NCI-H1105 (cell line): Measurements from ENCODE around the gene PANK4.
"Not testable (repeated sequence)": the region's sequence is repeated elsewhere in the genome, so short reads cannot be mapped to it uniquely, and the experiment has no call there.

Experiments used
- DNase-seq: peaks from one replicate; lab custom pipeline; 2025; lab: John Stamatoyannopoulos, UW

Gene PANK4

DNA sequence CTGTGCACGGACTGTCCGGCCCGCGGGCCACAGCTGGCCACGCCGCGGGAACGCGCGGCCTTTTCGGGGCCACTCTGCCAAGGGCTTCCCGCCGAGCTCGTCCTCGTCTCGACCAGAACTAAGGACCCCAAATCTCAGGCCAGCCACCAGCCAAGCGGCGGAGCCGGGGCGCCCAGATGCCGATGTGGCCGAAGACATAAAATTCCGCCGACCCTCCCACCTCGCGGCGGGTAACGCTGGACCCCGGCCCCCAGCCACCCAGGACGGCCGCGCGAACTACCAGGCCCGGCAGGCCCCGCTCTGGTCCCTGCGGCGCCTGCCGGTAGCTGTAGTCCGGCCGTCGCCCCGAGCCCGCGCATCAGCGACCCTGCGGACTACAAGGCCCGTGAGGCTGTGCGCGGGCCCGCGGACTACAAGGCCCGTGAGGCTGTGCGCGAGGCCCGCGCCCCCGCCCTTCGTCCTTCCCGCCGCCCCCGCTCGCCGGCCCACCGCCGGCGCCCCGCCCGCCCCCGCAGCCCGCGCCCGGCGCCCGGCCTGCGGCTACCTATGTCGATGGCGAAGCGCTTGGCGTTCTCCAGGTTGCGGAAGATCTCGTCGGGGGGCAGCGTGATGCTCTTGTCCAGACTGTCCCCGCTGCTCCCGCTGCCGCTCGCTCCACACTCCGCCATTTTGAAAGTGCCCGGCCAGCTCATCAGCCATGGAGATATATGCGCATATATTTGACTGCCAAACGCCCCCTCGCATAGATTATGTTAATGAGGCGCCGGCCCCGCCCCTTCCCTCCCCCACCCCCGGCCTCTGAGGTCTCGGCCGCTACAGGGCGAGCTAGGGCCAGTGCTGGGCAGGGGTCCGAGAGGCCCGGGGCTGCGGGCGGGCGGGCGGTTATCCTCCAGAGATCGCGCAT is at the start of gene PANK4:
Gene PANK4, minus strand, starts transcription at position 677 of the 904 bp plus-strand sequence. Its CDS starts 9 bp downstream, at position 668.
- DNase-seq = peak; percentile 90

DNA sequence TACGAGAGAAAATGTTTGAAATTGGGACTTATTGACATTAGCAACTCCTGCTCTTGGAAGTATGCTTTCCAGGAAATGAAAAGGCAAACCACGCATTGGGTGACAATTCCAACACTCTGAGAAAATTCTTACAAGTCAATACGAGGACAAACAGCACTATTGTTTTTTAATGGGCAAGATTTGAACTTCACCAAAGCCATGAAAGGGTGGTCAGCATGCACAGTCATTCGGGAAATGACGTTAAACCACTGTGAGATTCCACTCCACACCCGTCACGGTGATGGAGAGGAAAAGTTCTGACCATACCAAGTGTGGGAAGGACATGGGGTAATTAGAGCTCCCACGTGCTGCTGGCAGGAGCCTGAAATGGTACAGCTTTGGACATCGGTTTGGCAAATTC is 48.0 kb upstream of the PANK4 start:
- no peak for DNase-seq

GRCh38 chr1:2573250-2573920 is 47.0 kb upstream of the PANK4 start:
- no peak for DNase-seq

GRCh38 chr1:2571348-2571747 is 45.0 kb upstream of the PANK4 start:
- no peak for DNase-seq

DNA sequence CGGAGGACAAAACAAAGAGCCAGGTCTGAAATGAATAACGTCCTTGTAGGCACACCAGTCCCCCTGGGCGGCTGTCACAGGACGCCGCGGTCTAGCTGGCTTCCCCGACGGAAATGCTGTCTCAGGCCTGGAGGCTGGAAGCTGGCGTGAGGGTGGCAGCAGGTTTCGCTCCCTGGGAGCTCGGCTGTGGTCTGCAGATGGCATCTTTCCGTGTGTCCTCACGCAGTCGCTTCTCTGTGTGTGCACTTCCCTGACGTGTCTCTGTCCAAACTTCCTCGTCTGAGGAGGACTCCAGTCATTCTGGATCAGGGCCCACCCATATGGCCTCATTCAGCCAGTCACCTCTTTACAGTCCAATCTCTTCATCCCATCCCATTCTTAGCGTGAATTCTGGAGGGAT is 43.9 kb upstream of the PANK4 start:
- DNase-seq = no peak

- not testable (repeated sequence) for DNase-seq
Observed at GRCh38 chr1:2569703-2570102, 43.3 kb upstream of the PANK4 start.

DNA sequence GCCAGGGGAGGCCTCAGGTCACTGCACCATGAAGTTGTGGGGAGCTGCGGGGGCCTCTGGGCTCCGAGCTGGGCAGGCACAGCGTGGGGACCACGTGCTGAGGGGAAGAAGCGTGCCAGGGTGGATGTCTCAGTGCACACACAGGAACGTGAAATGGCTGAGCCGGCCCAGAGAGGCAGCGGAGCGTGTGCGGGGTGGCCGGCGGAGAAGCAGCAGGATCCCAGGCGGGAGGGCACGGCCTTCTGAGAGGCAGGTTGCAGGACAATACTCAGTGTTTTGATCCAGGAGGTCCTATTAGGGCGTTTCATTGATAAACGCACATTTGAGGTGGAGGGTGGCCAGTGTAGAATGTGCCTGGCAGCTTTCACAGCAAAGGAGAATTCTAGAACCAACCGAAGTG is 42.7 kb upstream of the PANK4 start:
- no peak for DNase-seq

- DNase-seq = not testable (repeated sequence)
Observed at GRCh38 chr1:2568187-2568816, 41.9 kb upstream of the PANK4 start.

DNA sequence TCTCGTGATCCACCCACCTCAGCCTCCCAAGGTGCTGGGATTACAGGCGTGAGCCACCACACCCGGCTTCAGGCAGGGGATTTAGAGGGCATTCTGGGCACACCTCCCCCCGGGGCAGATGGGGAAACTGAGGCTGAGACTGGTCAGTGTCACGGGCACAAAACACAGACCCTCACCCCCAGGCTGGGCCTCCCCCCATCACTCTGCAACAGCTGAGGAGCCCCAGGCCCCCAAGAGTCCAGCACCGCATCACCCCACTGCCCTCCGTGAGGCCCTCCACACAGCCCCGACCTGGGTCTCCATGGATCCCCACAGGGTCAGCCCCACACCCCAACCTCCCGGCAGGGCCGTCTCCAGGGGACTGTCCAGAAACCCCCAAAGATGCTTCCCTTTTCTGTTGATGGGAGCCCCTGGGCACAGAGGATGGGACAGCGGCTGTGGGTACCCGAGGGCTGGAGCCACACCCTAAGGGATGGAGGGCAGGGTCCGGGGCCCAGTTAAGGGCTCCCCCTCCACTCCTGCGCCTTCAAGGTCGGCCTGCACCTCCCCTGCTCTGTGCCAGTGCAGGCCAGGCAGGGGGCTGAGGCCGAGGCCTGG is 40.8 kb upstream of the PANK4 start:
- DNase-seq = no peak

DNA sequence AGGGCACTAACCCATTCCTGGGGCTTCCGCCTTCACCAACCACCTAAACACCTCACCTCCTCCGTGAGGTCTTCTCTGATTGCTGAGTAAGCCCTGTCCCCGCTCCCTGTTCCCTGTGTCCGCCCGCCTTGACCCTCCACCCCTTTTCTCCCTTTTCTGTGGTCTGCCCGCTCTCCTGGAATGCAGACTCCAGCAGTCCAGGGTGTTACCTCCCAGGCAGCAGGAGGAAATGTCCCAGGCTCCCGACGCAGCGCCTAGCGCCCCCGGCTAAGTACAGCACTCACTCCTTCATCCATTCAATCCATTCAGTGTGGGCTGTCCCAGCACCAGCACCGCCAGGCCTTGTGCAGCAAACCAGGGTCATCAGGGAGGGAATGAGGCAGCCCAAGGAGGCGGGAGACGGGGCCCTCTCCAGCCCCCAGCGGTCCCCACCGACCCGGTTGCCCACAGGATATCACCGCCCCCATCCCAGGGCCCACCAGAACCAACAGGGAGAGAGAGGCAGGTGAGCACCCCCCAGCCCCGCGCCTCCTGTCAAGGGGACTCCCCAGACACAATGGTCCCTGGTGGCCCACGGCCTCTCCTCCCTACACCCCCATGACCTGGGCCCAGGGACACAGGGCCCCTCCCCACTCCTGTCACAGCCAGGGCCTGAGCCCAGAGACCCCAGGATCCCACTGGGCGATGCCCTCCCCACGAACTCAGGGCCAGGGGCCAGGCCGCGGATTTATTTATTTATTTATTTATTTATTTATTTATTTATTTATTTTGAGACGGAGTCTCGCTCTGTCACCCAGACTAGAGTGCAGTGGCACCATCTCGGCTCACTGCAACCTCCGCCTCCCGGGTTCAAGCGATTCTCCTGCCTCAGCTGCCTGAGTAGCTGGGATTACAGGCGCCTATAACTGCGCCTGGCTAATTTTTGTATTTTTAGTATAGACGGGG is 40.0 kb upstream of the PANK4 start:
- no peak for DNase-seq

DNA sequence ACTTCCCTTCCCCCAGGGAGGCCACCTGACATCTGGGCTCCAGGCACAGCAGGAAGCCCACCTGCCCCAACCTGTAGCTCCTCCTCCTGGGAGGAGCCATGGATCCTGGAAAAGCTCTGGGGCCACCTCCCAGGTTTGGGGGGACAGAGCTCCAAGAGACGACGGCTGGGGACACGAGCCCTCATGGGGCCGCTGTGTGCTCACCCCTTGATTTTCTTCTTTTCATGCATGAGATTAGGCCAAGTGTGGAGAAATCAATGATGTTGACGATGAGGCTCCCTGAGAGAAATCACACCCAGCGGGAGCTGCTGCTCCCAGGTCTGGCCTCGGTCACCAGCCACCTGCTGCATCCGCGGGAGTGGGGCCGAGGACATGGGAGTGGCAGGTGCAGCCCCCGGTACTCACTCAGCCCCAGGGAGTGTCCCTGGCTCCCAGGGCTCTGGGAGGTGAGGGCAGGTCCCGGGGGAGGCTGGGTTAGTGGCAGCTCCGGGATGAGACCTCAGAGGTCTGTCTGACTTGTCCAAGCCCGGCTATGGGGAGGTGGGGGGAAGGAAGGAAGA is 38.5 kb upstream of the PANK4 start:
- no peak for DNase-seq

DNA sequence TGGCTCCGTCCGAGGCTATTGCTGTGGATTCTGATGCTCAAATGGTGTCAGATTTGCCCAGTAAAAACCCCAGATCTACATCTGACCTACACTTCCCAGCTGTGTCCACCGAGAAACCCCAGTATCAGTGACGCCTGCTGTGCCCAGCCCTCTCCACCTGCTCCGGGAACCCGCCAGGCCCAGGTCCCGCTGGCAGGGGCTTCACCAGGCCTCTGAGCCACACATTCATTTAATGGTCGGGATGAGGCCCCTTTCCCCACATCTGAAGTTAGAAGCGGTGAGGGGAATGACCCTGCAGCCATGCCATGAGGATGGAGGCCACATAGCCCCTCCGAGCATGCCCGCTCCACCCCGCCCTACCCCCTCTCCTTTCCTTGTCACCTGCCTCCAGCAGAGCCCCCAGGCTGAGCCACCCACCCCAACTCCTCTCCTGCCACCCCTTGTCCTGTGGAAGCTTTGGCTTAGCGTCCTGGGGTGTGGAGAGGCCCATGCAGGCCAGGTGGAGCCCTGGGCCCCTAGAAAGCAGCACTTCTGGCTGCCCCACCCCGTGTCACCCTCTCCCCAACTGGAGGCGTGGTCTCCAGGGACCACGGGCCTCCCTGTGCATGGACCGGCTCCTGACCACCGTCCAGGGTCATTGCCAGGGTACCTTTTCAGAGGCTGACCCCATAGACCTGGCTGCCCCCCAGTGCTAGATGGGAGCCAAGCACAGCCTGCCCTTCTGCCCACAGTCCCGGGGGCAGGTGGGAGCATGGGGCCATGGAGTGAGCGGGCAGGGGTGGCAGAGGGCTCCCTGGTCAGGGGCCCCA is 37.8 kb upstream of the PANK4 start:
- DNase-seq = no peak

DNA sequence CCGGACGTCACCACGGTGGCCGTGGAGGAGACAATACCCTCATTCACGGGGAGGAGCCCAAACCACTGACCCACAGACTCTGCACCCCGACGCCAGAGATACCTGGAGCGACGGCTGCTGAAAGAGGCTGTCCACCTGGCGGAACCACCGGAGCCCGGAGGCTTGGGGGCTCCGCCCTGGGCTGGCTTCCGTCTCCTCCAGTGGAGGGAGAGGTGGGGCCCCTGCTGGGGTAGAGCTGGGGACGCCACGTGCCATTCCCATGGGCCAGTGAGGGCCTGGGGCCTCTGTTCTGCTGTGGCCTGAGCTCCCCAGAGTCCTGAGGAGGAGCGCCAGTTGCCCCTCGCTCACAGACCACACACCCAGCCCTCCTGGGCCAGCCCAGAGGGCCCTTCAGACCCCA is 36.8 kb upstream of the PANK4 start:
- no peak for DNase-seq

GRCh38 chr1:2561898-2562895 is 35.8 kb upstream of the PANK4 start:
- no peak for DNase-seq

GRCh38 chr1:2561446-2561845 is 35.0 kb upstream of the PANK4 start:
- no peak for DNase-seq

DNA sequence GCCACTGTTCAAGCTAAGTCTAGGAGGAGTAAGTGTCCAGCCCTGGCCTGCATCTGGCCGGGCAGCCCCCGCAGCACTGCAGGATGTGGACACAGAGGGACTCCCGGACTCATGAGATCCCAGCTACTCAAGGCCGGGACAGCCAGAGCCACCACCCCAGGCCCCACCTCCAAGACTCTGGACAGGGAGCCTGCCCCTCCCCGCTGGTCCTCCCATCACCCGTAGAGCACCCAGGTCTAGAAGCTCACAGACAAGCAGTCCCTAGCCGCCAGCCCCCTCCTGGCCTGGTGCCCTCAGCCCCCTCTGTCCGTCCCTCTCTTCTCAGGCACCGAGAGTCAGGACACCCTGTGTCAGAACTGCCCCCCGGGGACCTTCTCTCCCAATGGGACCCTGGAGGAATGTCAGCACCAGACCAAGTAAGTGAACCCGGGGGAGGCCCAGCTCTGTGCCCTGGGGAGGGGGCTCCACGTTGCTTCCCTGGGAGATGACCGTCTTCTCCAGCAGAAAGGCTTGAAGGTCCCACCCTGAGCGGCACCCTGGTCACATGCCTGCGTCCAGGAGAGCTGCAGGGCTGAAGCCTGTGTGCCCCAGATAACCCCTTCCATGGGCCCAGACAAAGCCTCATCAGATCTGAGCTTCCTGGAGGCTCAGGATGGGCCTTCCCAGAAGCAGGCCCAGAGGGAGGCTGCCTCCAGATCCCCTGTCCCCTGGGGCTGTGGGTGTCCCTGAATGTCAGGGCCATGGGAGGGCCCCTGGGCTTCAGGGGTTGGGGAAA is 34.1 kb upstream of the PANK4 start:
- DNase-seq = no peak

DNA sequence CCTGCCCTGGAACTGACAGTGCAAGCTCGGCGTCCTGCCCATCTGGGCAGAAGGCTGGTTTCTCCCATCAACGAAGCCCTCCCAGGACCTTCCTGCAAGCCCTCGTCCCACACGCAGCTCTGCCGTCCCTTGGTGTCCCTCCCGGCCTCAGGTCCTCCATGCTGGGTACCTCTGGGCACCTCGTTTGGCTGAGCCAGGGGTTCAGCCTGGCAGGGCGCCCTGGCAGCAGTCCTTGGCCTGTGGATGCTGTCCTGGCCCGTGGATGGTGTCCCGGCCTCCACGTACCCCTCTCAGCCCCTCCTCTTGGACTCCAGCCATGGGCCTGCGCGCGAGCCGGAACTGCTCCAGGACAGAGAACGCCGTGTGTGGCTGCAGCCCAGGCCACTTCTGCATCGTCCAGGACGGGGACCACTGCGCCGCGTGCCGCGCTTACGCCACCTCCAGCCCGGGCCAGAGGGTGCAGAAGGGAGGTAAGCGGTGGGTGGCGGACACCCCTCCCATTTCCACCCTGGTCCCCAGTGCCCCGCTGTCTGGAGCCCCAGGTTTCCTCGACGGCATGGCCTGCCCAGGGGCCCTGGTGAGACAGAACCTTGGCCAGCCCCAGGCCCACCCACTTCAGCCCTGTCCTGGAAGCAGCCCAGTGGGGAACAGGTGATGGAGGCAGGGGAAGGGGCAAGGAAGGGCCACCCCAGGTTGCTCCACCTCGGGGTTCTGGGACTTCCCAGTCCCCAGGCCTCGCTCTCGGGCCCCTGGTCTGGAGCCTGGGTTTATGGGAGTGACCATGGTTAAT is 33.3 kb upstream of the PANK4 start:
- no peak for DNase-seq
